ENCODE data around the gene C17orf107. TPM values are rescaled to one million over a fixed set of nuclear protein-coding genes. Genes with fewer than 3 reads are reported as not detected.

The C17orf107 gene
- total and polyA plus RNA-seq, 2 donors (not counting 1 experiment from before 2014, with no cell fraction given), result 3.9 to 4.6 TPM

DNA sequence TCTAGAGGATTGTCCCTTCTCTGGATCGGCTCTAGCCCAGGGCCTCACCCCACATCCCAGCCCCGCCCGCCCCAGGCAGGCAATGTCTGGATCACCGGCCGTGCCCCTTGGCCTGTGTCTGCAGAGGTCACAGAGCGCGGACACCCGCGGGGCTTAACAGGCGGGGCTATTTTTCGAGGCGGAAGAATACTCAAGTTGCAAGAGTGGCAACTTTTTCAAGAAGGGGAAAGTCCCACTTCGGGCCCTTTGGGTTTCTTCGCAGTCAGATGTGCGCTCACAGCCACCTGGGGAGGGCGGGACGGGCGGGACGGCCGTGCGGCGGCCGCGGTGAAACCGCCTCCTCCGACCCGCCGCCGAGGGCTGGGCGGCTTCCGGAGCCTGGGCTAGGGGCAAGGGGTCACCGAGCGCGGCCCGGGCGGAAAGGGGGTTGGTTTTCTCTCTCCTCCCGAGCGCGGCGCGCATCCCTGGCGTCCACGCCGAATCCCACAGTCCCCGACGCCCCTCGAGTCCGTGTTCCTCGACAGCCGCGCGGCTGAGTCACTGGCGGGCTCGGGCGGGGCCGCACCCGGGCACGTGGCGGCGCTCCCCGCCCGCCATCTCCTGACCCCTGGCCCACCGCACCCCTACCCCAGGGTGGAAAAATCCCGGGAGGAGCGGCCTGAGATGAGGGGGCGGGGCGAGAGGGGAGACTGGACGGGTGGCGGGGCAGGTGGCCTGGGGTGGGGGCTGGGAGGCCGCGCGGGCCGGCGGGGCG is 50.2 kb downstream of the C17orf107 start:
- Histone ChIP-seq H3K4me2 (replicated peaks; ENCODE audit: low read depth, low read length, poor library complexity, severe bottlenecking) (peak overlapping the region; percentile 98), H3K9me3 (ENCODE audit: control extremely low read depth in 1 of 3, control insufficient read depth in 2 of 3, insufficient read depth in 1 of 3, low read length in 2 of 3) (no peaks in the 10 kb centered on the region), H3K4me1 (ENCODE audit: control insufficient read depth in 2 of 2, insufficient read depth in 2 of 2, low read length in 2 of 2) (peaks cover 31 to 39% of the 10 kb centered on the region in 2 donors), H2AFZ (ENCODE audit: insufficient read depth, low read depth, low read length, poor library complexity, severe bottlenecking) (peak overlapping the region; percentile 97), H3K27me3 (replicated peaks in 1 of 4; ENCODE audit: control extremely low read depth in 1 of 4, control insufficient read depth in 3 of 4, insufficient read depth in 4 of 4, low read length in 3 of 4) (no peaks in the 10 kb centered on the region), H3K27ac (ENCODE audit: low read length in 2 of 2) (peak overlapping the region; percentile 73 to 93), H4K20me1 (ENCODE audit: control insufficient read depth, insufficient read depth, low read length, poor library complexity, severe bottlenecking) (peaks cover 37% of the 10 kb centered on the region), H3K36me3 (replicated peaks in 1 of 2; ENCODE audit: control extremely low read depth in 1 of 2, control insufficient read depth in 1 of 2, extremely low read depth in 1 of 2, insufficient read depth in 2 of 2, low read length in 1 of 2) (peaks cover 0 to 24% of the 10 kb centered on the region in 2 experiments), H3K79me2 (ENCODE audit: control insufficient read depth, insufficient read depth, low read length) (peaks cover 44% of the 10 kb centered on the region), H3K9ac (ENCODE audit: low read length) (peak overlapping the region; percentile 97), H3K4me3 (ENCODE audit: control extremely low read depth in 1 of 5, extremely low read depth in 1 of 5, insufficient read depth in 1 of 5, low read depth in 2 of 5, low read length in 4 of 5) (peak overlapping the region; percentile 59 to 99 (median 96))
- no peak for TF ChIP-seq EZH2 (IDR thresholded peaks at IDR 0.05; ENCODE audit: borderline replicate concordance, insufficient read depth, low read depth, low read length, poor library complexity, severe bottlenecking)
- TF ChIP-seq, protein P1, sequence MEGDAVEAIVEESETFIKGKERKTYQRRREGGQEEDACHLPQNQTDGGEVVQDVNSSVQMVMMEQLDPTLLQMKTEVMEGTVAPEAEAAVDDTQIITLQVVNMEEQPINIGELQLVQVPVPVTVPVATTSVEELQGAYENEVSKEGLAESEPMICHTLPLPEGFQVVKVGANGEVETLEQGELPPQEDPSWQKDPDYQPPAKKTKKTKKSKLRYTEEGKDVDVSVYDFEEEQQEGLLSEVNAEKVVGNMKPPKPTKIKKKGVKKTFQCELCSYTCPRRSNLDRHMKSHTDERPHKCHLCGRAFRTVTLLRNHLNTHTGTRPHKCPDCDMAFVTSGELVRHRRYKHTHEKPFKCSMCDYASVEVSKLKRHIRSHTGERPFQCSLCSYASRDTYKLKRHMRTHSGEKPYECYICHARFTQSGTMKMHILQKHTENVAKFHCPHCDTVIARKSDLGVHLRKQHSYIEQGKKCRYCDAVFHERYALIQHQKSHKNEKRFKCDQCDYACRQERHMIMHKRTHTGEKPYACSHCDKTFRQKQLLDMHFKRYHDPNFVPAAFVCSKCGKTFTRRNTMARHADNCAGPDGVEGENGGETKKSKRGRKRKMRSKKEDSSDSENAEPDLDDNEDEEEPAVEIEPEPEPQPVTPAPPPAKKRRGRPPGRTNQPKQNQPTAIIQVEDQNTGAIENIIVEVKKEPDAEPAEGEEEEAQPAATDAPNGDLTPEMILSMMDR (IDR thresholded peaks at IDR 0.05), result no peak
- Mint-ChIP-seq H3K4me3 (peak overlapping the region; percentile 98), H3K27ac (peak overlapping the region; percentile 99), H3K4me1 (peaks cover 40% of the 10 kb centered on the region), H3K27me3 (no peaks in the 10 kb centered on the region), H3K9me3 (ENCODE audit: insufficient read depth) (no peaks in the 10 kb centered on the region)
- WGBS (ENCODE audit: insufficient coverage), result under 1% methylated on average over 46 of the region's 75 CpGs
- DNase-seq (peak; percentile 95), ATAC-seq (ENCODE audit: low read depth) (peak; percentile 38)
- CTCF ChIA-PET, result interaction anchor here (1.1 to 3.0 kb wide), 3 partner anchors 10 to 39 kb away, joined by 3 to 16 read pairs (median 8); partner anchors contain the start of genes RNF167, SLC25A11 and SPAG7
- intact Hi-C loops (cut with micrococcal nuclease), result loop anchor here (1.0 to 10.0 kb wide), 8 partner anchors 18 to 987 kb away; partner anchors contain the start of genes ATP2A3, CAMTA2, MED11 and SPAG7
- POLR2A ChIA-PET, result interaction anchor here (1.0 to 4.9 kb wide), 5 partner anchors 10 to 129 kb away, joined by 3 to 81 read pairs (median 16); partner anchors contain the start of genes INCA1, KIF1C, RNF167 and SLC25A11
